ENCODE data around the gene TMEM245.

Gene TMEM245

GRCh38 chr9:109101202-109101595 lies 18.5 kb downstream of the TMEM245 start:
- DNase-seq (ENCODE audit: low read depth in 3 of 3): no peak

GRCh38 chr9:109100543-109101201 lies 19.1 kb downstream of the TMEM245 start:
- DNase-seq (ENCODE audit: low read depth in 3 of 3): no peak

- no peak for DNase-seq (ENCODE audit: low read depth in 3 of 3)
Observed at GRCh38 chr9:109098960-109099308, 20.8 kb downstream of the TMEM245 start.

DNA sequence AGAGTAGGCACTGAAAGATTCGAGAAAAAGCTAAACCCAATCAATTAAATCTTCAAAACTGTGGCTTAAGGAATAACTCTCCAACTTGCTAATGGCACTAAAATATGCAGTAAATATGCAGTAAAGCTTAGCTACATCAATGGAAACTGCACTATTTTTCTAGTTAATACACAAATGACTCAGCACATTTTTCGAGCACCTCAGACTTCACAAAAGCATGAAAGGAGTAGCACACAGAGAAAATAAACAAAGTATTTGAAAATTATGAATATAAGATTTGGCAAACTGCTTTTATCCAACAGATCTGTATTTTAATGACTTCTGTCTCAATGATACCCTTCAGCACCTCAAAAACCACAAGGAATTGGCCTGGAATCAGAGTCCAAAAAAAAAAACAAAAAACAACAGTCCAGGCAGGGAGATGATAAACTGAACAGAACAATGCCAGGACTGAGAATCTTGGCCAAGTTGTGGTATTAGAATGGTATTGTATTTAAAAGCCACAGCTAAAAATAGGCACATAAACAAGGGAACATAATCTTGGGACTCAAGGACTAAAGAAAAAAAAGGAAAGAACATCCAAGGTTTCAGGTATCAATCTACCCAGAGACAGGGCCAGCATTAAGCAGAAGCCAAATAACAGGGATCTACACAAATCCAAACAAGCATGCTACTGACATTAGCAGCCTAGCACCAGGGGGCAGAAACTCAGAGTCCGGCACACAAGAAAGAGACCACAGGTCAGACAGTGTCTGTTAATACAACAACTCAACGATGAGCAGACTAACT lies 21.4 kb downstream of the TMEM245 start:
- DNase-seq (ENCODE audit: low read depth in 3 of 3): no peak

DNA sequence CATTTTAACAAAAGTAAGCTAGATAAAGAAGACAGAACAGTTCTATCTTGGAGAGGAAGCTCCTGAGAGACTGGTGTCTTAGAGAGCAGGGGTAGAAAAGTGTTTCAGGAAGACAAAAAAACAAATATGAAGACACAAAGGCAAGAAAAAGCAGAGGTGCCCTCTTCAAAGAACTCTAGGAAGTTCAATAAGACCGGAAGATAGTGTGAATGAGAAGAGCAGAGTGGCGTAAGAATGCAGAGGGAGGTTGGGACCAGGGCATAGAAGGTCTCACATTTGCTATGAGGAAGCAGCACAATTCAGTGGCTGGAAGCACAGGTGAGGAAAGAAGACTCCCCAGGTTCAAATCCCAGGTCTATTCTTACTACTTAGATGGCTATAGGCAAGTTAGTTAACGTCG lies 22.6 kb downstream of the TMEM245 start:
- no peak for DNase-seq (ENCODE audit: low read depth in 3 of 3)

GRCh38 chr9:109095321-109095720 lies 24.4 kb downstream of the TMEM245 start:
- DNase-seq (ENCODE audit: low read depth in 3 of 3): no peak

GRCh38 chr9:109094268-109094667 lies 25.5 kb downstream of the TMEM245 start:
- no peak for DNase-seq (ENCODE audit: low read depth in 3 of 3)

DNA sequence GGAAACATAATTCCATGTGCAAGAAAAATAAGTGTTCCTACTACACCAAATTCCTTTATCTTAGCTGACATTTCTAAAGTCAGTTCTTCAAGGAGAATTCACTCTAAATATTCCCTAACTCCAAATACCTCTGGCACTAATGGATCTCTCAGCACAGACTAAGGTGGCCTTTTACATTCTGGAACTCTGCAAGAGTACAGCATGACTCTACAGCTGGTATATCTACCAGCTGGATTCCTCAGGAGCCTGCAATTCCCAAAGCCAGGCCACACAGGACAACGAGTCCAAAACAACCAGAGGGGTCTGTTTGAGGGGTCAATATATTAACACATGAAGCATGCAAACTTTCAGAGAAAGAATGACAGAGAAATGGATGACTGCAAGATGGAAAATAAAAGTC lies 27.2 kb downstream of the TMEM245 start:
- no peak for DNase-seq (ENCODE audit: low read depth in 3 of 3)

DNA sequence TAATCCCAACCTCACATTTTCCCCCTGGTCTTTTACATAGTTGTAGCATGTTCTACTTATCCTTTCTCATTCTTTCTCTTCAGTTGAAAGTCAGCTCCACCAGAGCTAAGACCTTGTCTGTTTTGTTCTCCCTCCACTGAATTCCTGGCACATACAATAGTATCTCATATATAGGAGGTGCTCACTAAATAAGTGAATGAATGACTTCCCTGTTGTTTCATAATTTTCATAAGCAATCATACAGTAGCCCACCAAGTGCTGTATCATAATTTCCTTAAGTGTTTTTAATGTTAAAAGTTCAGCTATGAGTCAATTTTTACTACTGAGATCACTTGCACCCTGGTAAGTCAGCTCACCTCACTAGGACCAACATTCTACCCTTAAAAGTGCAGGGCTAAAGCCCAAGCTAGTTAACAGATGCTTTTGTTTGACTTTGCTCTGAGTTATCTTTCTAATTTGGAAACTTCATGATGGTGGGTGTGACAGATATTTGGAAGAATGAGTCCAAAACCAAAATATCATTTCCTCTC lies 27.6 kb downstream of the TMEM245 start:
- no peak for DNase-seq (ENCODE audit: low read depth in 3 of 3)

- no peak for DNase-seq (ENCODE audit: low read depth in 3 of 3)
Observed at GRCh38 chr9:109088221-109088620, 31.5 kb downstream of the TMEM245 start.

DNA sequence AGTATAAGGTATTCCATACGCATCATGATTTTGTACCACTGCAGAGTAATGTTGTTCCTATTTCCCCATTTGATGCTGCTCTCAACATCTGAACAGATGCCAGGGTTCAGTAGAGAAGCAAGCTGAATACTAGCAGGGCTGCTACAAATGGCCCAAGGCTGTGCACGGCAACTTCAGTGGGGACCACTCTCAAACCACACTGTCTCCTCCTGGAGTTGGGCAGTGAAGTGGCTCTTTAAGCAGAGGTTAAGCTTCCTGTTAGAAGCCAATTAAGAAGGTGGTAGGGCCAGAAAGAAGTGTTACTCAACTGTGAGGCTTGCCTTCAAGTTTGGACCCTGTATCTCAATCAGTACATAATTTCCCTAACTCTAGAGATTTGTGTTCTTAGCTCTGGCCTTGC lies 32.0 kb downstream of the TMEM245 start:
- DNase-seq (ENCODE audit: low read depth in 3 of 3): no peak

GRCh38 chr9:109086221-109086620 lies 33.5 kb downstream of the TMEM245 start:
- DNase-seq (ENCODE audit: low read depth in 3 of 3): no peak

DNA sequence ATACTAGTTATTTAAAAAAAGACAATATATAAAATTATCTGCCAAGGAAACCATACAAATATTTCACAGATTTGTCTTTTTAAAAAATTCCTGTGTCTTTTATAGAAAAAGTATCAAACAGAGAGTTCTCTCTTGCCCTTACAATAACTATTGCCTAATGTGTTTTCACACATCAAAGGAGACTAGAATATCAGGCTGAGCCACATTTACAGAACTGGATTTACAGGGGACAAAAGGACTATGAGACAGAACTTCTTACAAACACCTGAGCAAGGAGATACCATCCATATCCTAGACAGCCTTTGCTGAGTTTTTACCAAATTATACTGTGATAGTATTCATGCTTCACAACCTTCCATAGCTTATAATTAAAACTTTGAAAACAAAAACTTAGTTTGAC lies 34.2 kb downstream of the TMEM245 start:
- DNase-seq (ENCODE audit: low read depth in 3 of 3): no peak

DNA sequence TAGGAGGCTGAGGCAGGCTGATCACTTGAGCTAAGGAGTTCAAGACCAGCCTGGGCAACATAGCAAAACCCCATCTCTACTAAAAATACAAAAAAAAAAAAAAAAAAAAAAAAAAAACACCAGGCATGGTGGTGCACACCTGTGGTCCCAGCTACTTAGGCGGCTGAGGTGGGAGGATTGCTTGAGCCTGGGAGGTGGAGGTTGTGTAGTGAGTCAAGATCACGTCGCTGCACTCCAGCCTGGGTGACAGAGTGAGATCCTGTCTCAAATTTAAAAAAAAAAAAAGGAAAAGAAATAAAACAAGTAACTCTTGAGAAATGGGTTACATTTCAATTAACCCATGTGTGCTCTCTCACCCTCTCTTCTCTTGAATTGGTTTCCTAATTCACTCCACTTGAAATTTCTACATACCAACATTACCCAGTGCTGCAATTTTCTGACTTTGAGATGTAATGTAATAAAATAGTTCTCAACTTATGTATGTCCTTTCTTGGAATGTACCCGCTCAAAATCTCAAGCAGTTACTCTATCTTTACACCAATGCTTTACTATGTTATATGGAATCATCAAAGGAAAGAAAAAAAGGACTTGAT lies 35.8 kb downstream of the TMEM245 start:
- DNase-seq (ENCODE audit: low read depth in 3 of 3): no peak

DNA sequence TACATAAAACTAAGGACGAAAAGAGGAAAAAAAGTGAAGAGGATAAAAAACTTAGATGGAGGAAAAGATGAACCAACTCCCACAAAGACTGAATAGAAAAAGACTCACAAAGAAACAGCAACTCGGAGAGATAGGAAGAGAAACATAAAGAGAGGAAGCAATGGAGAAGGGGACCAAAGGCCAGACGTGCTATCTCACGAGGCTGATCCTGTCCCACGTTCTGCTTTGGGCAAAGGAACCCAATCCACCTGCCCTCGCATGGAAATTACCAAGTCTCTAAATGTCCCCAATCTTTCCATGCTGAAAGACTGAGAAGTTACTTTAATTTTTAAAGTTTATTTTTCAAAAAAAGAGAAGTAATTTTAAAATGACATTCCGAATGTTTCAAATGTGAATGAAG lies 36.6 kb downstream of the TMEM245 start:
- DNase-seq (ENCODE audit: low read depth in 3 of 3): no peak

GRCh38 chr9:109082091-109082620 lies 37.6 kb downstream of the TMEM245 start:
- no peak for DNase-seq (ENCODE audit: low read depth in 3 of 3)

- no peak for DNase-seq (ENCODE audit: low read depth in 3 of 3)
Observed at GRCh38 chr9:109074236-109074889, 45.4 kb downstream of the TMEM245 start.

GRCh38 chr9:109072821-109073435 lies 46.8 kb downstream of the TMEM245 start:
- no peak for DNase-seq (ENCODE audit: low read depth in 3 of 3)

GRCh38 chr9:109072133-109072692 lies 47.5 kb downstream of the TMEM245 start:
- no peak for DNase-seq (ENCODE audit: low read depth in 3 of 3)

DNA sequence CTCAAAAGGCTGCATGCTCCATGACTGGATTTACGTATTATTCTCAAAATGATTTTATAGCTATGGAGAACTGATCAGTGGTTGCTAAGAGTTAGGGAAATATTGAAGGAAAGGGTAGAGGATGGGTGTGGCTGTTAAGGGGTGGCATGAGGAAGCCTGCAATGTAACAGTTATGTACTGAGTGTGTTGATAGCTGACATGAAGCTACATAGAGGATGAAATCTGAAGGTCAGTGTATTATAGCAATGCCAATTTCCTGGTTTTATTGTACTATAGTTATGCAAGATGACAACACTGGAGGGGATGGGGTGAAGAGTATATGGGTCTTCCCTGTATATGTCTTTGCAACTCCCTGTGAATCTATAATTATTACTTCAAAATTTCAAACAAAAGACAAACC lies 51.0 kb downstream of the TMEM245 start:
- no peak for DNase-seq (ENCODE audit: low read depth in 3 of 3)

- no peak for DNase-seq (ENCODE audit: low read depth in 3 of 3)
Observed at GRCh38 chr9:109064963-109065702, 54.6 kb downstream of the TMEM245 start.

Data from stimulated activated CD4-positive, alpha-beta T cell treated with anti-CD3 and anti-CD28 coated beads, TNF-alpha, amount 100 ng/mL, for 24 hours (primary cell).